ENCODE measurements around the gene ZNF282. TPM values are rescaled to one million over a fixed set of nuclear protein-coding genes. Genes with fewer than 3 reads are reported as not detected.

Gene ZNF282
- total RNA-seq, 1 experiment from 2014 or later: 44.0 TPM

DNA sequence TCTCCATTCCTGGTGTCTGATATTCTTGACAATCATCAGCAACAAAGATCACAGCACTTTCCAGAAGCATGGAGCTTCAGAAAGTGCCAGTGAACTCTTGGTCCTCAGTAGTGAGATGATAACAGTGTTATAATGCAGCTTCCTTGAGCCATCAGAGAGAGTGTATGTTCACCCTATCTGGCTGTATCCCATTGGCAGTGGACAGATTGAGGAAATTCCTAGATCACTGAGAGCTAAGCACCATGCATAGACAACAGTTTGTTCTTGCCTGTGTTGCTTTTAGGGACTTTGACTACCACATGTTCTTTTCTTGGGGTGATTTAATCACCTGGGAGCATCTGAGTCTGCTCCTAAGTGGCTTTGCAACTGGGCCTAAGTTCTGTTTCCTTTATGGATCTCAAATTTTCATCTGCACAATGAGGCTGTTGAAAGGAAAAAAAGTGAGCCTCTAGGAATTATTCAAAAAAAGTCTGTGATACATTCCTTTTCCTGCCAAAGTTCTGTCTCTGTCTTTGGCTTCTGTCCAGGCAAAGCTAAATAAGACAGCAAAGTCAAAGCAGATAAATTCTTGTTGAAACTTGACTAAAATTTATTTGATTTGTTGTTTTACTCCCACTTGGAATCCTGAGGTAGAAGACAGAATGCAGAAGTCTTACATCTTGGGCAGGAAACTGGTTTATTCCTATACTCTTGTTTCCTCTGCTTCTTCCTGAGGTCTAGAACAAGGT, 14.5 kb upstream of the ZNF282 start:
- Histone ChIP-seq H3K36me3 (ENCODE audit: control insufficient read depth, insufficient read depth, low read length) (peaks cover 1% of the 10 kb centered on the region; the same call in 1 of the 2 replicates), H3K4me1 (no peaks in the 10 kb centered on the region), H3K4me3 (ENCODE audit: low read depth, low read length) (no peak overlapping the region), H3K27me3 (replicated peaks; ENCODE audit: control insufficient read depth, insufficient read depth, low read length) (no peaks in the 10 kb centered on the region), H3K9me3 (no peaks in the 10 kb centered on the region)
- DNase-seq: no peak
- ChIA-PET POLR2A (no interaction called here), CTCF (interaction anchor here (1.0 kb wide), 1 partner anchor 14 kb away, joined by 3 read pairs; no protein-coding TSS in a partner anchor)
- H3K4me3 Mint-ChIP-seq (ENCODE audit: unreplicated experiment): no peak overlapping the region
- BruUV-seq (replicated peaks): no TSS peak
- no peak overlapping the region for H3K27ac Mint-ChIP-seq (ENCODE audit: unreplicated experiment)
- TF ChIP-seq, protein P1, sequence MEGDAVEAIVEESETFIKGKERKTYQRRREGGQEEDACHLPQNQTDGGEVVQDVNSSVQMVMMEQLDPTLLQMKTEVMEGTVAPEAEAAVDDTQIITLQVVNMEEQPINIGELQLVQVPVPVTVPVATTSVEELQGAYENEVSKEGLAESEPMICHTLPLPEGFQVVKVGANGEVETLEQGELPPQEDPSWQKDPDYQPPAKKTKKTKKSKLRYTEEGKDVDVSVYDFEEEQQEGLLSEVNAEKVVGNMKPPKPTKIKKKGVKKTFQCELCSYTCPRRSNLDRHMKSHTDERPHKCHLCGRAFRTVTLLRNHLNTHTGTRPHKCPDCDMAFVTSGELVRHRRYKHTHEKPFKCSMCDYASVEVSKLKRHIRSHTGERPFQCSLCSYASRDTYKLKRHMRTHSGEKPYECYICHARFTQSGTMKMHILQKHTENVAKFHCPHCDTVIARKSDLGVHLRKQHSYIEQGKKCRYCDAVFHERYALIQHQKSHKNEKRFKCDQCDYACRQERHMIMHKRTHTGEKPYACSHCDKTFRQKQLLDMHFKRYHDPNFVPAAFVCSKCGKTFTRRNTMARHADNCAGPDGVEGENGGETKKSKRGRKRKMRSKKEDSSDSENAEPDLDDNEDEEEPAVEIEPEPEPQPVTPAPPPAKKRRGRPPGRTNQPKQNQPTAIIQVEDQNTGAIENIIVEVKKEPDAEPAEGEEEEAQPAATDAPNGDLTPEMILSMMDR (IDR thresholded peaks at IDR 0.05; ENCODE audit: insufficient read depth in 1 of 2, low read depth in 1 of 2, low read length in 1 of 2, severe bottlenecking in 1 of 2, unreplicated experiment in 1 of 2): no peak
- no peaks in the 10 kb centered on the region for H3K27me3 Mint-ChIP-seq (ENCODE audit: insufficient read depth, unreplicated experiment)
- no peaks in the 10 kb centered on the region for H3K4me1 Mint-ChIP-seq (ENCODE audit: low read depth, unreplicated experiment)
- peaks cover 41% of the 10 kb centered on the region for H3K36me3 Mint-ChIP-seq (ENCODE audit: insufficient read depth, unreplicated experiment)
- no peaks in the 10 kb centered on the region for H3K9me3 Mint-ChIP-seq (ENCODE audit: unreplicated experiment)
- intact Hi-C loops (cut with micrococcal nuclease; ENCODE audit: unreplicated experiment): no loop called here

DNA sequence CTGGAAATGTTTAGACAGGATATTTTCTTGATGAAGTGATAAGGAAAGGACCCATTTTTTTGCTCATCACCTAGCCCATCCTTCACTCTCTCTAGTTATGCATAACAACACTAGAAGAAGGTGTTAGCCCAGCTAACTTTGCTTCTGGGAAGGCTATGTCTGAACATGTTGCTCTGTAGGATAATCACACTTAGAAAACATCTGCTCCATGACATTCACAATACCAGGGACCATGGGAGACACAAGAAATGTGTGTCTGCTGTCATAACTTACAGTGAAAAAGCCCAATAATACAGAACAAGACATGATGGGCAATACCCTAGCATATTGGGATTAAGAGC, 13.9 kb upstream of the ZNF282 start:
- Mint-ChIP-seq H3K4me3 (ENCODE audit: unreplicated experiment) (no peak overlapping the region), H3K4me1 (ENCODE audit: low read depth, unreplicated experiment) (no peaks in the 10 kb centered on the region), H3K27ac (ENCODE audit: unreplicated experiment) (no peak overlapping the region), H3K27me3 (ENCODE audit: insufficient read depth, unreplicated experiment) (no peaks in the 10 kb centered on the region), H3K36me3 (ENCODE audit: insufficient read depth, unreplicated experiment) (peaks cover 36% of the 10 kb centered on the region), H3K9me3 (ENCODE audit: unreplicated experiment) (no peaks in the 10 kb centered on the region)
- Histone ChIP-seq H3K9me3 (no peaks in the 10 kb centered on the region), H3K27me3 (replicated peaks; ENCODE audit: control insufficient read depth, insufficient read depth, low read length) (no peaks in the 10 kb centered on the region), H3K4me1 (no peaks in the 10 kb centered on the region), H3K4me3 (ENCODE audit: low read depth, low read length) (no peak overlapping the region), H3K36me3 (ENCODE audit: control insufficient read depth, insufficient read depth, low read length) (peaks cover 1% of the 10 kb centered on the region; the same call in 1 of the 2 replicates)
- intact Hi-C loops (cut with micrococcal nuclease; ENCODE audit: unreplicated experiment): no loop called here
- POLR2A ChIA-PET: no interaction called here
- BruUV-seq (replicated peaks): no TSS peak
- TF ChIP-seq, protein P1 (IDR thresholded peaks at IDR 0.05; ENCODE audit: insufficient read depth in 1 of 2, low read depth in 1 of 2, low read length in 1 of 2, severe bottlenecking in 1 of 2, unreplicated experiment in 1 of 2): no peak
- CTCF ChIA-PET: interaction anchor here (1.0 kb wide), 1 partner anchor 14 kb away, joined by 3 read pairs; no protein-coding TSS in a partner anchor
- DNase-seq: no peak

DNA sequence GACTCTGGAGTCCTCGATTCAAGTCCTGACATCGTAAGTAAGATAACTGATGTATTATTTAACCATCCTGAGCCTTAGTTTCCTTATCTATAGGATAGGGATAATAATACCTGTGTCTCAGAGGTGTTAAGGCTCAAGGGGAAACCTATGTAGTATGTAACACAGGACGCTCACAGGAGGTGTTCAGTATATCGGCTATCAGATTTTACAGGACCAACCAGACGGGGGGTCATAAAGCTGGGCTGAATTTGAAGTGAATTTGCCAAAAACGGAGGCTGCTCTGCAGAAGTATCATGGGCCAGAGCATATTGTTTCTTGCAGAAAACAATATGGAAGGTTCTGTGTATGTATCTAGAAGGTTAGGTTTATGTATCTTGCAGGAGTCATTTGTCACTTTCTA, 11.1 kb upstream of the ZNF282 start:
- no peak overlapping the region for H3K27ac Mint-ChIP-seq (ENCODE audit: unreplicated experiment)
- H3K27me3 Mint-ChIP-seq (ENCODE audit: insufficient read depth, unreplicated experiment): no peaks in the 10 kb centered on the region
- Histone ChIP-seq H3K36me3 (ENCODE audit: control insufficient read depth, insufficient read depth, low read length) (peaks cover under 1% of the 10 kb centered on the region; the same call in 1 of the 2 replicates), H3K9me3 (no peaks in the 10 kb centered on the region), H3K4me3 (ENCODE audit: low read depth, low read length) (no peak overlapping the region), H3K4me1 (no peaks in the 10 kb centered on the region), H3K27me3 (replicated peaks; ENCODE audit: control insufficient read depth, insufficient read depth, low read length) (no peaks in the 10 kb centered on the region)
- ChIA-PET POLR2A (interaction anchor here (0.6 kb wide), 1 partner anchor 94 kb away, joined by 3 read pairs; no protein-coding TSS in a partner anchor), CTCF (no interaction called here)
- intact Hi-C loops (cut with micrococcal nuclease; ENCODE audit: unreplicated experiment): no loop called here
- no peak overlapping the region for H3K4me3 Mint-ChIP-seq (ENCODE audit: unreplicated experiment)
- BruUV-seq (replicated peaks): no TSS peak
- no peaks in the 10 kb centered on the region for H3K4me1 Mint-ChIP-seq (ENCODE audit: low read depth, unreplicated experiment)
- TF ChIP-seq, protein P1 (IDR thresholded peaks at IDR 0.05; ENCODE audit: insufficient read depth in 1 of 2, low read depth in 1 of 2, low read length in 1 of 2, severe bottlenecking in 1 of 2, unreplicated experiment in 1 of 2): no peak
- peaks cover 17% of the 10 kb centered on the region for H3K36me3 Mint-ChIP-seq (ENCODE audit: insufficient read depth, unreplicated experiment)
- H3K9me3 Mint-ChIP-seq (ENCODE audit: unreplicated experiment): no peaks in the 10 kb centered on the region
- no peak for DNase-seq

Data from Caco-2 (cell line).